Hepatocyte (in vitro differentiated cells): Measurements from ENCODE around the gene C12orf42.

Experiments used
- EZH2 ChIP-seq: fragments of 200-600 bp; sonication (generic); IDR thresholded peaks from 2 replicates; pipeline ENCODE4 v1.6.1; 2016; ENCODE audit warnings: antibody characterized with exemption, mild to moderate bottlenecking, borderline replicate concordance
- EZH2phosphoT487 ChIP-seq: fragments of 200-600 bp; sonication (generic); IDR thresholded peaks from one replicate; pipeline ENCODE4 v1.6.1; 2018; ENCODE audit warnings: antibody characterized with exemption, mild to moderate bottlenecking, low read depth, moderate library complexity; ENCODE audit not compliant: unreplicated experiment, severe bottlenecking
- TF ChIP-seq, protein P1 (sequence below): fragments of 200-600 bp; sonication (generic); IDR thresholded peaks from 2 replicates; pipeline ENCODE4 v1.5.1; 2016; ENCODE audit warnings: antibody characterized with exemption, mild to moderate bottlenecking; ENCODE audit not compliant: poor library complexity

DNA sequence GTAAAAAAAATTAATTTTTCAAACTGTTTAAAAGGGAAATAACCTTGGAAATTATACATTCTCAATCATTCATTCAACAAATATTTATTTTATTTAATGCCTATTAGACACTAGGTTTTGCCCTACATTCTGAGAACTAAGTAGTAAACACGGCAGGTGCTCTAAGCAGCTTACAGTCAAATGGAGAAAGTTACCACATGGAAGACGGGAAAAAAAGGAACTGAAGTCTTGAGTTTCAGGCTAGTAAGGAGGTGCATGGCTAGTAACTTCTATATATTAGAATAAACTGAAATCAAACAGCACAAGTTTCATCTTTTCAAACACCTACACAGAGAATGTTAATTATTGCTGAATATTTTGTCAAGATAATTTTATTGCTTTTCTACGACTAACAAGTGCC lies 52.9 kb downstream of the C12orf42 start:
- TF ChIP-seq, protein P1, sequence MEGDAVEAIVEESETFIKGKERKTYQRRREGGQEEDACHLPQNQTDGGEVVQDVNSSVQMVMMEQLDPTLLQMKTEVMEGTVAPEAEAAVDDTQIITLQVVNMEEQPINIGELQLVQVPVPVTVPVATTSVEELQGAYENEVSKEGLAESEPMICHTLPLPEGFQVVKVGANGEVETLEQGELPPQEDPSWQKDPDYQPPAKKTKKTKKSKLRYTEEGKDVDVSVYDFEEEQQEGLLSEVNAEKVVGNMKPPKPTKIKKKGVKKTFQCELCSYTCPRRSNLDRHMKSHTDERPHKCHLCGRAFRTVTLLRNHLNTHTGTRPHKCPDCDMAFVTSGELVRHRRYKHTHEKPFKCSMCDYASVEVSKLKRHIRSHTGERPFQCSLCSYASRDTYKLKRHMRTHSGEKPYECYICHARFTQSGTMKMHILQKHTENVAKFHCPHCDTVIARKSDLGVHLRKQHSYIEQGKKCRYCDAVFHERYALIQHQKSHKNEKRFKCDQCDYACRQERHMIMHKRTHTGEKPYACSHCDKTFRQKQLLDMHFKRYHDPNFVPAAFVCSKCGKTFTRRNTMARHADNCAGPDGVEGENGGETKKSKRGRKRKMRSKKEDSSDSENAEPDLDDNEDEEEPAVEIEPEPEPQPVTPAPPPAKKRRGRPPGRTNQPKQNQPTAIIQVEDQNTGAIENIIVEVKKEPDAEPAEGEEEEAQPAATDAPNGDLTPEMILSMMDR: no peak
- TF ChIP-seq EZH2phosphoT487: no peak
- TF ChIP-seq EZH2: no peak
